Femur (tissue), 1 donor: ENCODE measurements around the gene ATP6V0E2.
"Not testable (repeated sequence)": the region's sequence is repeated elsewhere in the genome, so short reads cannot be mapped to it uniquely, and the experiment has no call there.

Experiments
- DNase-seq: peaks from one replicate; pipeline ENCODE4 v3.0.0-alpha.2; 2017

Gene ATP6V0E2

DNA sequence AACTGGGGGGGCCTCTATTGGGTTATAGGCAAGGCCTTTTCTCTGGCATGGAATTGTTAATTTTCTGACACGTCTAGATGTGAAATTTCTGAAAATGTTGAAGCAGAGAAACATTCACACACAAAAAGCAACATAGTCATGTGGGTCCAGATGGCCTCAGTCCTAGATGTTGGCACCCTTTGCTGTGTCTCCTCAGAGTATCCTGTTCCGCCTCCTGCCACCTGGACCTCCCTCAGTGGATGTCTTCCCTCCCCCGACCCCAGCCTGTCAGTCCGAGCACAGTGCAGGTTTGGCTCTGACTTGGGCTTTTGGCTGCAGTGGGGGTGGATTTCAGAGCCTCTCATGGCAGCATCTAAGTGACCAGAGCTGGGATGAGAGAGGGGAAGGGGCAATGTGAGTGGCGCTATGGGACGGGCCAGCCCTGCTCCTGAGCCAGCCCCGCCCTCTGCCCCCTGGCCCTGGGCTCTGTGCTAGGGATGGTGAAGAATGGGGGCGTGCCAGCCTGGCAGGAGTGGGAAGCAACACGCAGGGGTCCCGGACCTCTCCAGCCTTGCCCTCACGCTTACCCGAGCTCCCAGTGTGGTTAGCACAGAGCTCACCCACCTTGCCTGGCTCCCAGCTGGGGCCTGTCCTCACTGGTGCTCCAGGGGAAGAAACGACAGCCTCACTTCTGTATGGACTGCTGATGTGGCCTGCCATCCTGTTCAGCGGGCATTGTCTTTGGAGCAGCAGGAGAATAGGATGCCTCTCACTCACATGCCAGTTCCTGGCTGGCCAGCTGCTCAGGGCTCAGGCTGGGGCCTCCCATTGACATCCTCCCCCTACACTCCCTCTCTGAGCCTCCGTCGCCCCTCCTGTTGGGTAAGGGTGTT, 6.2 kb downstream of the ATP6V0E2 start:
- DNase-seq: peak; percentile 15

DNA sequence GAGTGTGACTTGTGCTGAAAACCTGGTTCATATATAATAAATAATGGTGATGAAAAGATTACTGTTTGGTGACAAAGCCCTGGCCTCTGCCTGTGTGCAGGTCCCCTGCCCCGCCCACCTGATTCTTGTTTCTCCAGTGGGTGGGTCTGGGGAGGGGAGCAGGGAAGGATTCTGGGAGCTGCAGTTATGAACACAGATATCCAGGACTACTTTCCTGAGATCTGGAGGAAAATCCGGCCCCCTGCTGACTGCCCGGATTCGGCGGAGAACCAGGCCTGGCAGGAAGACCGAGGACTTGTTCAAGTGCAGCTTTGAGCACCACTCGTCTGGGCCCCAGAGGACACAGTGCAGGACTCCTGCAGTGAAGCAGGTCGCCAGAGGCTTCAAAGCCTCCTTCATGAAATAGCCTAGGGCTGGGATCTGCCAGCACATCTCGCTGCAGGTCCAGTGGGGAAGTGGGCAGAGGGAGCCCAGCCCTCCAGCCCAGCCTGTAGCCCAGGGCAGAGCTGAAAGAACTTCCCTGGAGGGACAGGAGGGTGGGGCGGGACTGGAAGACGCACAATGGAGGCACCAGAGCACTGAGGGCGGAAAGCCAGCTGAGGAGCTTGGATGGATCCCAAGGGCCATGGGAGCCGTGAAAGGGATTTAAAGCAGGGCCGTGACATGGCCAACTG, 7.0 kb downstream of the ATP6V0E2 start:
- no peak for DNase-seq

DNA sequence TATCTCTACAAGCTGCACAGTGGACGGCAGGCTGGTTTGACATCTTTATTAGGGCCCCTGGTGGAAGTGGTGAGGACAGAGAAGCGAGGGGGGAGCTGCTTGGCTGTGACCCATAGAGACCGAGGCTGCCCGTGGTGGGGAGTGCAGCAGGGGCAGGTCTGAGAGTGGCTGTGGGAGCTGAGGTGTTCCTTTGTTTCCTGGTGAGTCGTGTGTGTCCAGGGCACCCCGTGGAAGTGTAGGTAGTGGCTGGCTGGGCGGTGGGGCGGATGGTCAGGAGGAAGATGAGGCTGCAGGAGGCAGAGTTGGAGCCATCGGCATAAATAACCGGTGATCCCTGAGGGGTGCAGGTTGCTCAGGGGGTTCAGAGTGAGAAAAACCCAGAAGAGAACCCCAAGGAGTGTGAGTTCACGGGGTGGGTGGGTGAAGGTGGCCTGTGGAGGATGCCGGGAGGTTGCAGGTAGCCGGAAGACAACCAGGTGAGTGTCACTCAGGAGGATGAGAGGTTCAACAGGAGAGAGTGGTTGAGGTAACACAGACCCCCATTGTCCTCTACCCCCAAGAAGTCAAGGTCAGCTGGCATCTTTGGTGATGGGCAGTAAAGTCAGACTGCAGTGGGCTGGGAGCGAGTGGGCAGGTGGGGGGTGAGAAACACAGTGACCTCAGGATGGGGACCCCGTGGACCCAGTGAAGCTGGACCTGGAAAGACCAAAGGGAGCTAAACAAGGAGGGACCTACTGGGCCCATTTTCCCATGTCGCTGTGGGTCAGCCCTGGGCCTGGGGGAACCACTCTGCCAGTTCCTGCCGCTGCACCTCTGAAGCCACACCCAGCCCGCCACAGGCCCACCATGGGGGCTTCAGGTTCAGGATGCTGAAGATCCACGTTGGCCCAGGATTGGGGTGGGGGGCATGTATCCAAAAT, 7.8 kb downstream of the ATP6V0E2 start:
- peak; percentile 14 for DNase-seq

DNA sequence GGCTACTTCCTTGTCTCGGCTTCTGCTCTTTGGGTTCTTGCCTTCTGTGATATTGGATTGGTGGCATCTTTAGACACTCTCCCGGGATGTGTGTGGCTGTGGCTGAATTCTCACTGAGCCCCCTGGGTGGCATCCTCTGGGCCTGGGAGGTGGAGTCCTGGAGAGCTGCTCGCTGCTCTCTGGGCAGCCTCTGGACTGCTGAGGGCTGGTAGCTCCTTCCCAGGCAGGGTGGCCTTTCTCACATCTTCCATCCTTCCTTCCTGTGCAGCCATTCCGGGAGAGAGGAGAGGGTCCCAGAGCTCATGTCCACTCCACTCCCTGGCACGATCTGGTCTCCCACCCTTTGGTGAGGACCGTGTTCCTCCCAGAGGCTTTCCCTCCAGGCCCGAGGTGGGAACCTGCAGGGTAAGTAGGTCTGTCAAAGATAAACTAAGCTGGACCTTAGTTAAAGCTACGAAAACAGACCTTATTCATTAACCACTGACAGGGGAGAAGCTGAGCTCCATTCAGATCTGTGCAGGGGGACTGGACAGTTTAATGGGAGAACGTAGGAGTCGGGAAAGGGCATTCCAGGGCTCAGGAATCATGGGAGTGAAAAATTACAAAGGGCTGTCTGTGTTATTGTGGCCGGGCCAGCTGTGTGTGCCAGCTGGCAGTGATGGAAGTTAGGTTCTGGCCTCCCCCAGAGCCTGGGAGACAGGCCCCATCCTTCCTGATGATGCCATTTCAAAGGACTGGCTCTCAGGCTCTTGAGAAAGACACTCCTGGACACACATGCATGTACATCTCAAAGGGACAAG, 8.7 kb downstream of the ATP6V0E2 start:
- DNase-seq: peak; percentile 19

- peak; percentile 8 for DNase-seq
Observed at GRCh38 chr7:149883048-149883438, 9.3 kb downstream of the ATP6V0E2 start.

- DNase-seq: peak; percentile 51
Observed at GRCh38 chr7:149883452-149883861, 9.7 kb downstream of the ATP6V0E2 start.

- peak; percentile 15 for DNase-seq
Observed at GRCh38 chr7:149884016-149884415, 10.2 kb downstream of the ATP6V0E2 start.

- DNase-seq: peak; percentile 32
Observed at GRCh38 chr7:149884541-149884940, 10.8 kb downstream of the ATP6V0E2 start.

DNA sequence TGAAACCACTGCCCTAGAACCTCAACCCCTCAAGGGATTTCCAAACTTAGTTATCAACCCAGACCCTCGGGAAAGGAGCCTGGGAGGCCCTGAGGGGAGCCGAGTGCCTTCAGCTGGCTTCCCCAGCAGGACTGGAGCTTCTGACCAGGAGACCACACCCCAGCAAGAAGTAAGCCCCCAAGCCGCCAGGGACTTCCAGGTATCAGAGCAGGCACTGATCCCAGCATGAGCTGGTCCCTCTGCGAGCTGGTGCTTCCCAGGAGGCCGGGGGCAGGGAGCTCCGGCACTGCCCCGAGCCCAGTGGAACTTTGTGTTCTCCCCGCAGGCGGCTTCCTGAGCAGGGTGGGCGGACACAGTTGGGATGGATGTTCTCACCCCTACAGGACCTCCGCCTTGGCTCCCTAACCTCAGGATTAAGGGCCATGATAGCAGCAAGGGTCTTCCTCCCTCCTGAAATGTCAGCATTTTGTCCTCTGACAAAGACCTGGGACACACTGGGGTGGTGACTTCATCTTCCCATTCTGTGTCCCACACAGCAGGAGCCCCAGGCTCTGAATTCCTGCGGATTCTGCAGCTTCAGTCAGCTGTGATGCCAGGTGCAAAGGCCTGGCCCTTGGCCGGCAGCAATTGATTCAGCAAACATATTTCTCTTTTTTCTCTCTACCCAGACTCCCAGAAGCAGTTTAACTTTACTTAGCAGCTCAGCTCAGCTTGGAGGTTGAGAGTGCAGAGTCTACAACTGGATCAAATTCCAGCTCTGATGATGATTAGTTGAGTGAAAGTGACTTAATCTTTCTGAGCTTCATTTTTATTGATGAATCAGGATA, 11.6 kb downstream of the ATP6V0E2 start:
- peak; percentile 70 for DNase-seq

DNA sequence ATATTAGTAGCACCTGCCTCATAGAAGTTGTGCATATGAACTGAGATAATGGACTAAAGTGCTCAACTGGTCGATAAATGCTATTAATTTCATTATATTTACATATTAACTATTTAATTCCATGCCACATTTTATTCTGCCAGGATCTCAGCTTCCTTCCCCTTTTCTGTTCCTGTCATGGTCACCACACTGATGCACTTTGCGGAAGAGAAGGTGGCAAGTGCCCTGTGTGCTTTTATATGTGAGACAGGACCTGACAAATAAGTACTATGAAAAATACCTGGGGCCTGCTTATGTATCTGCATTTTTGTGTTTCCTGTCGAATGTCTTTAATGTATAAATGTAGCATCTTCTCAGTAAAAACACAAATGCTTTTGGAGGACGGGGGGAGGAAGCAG, 12.2 kb downstream of the ATP6V0E2 start:
- no peak for DNase-seq

- no peak for DNase-seq
Observed at GRCh38 chr7:149887311-149887710, 13.5 kb downstream of the ATP6V0E2 start.

DNA sequence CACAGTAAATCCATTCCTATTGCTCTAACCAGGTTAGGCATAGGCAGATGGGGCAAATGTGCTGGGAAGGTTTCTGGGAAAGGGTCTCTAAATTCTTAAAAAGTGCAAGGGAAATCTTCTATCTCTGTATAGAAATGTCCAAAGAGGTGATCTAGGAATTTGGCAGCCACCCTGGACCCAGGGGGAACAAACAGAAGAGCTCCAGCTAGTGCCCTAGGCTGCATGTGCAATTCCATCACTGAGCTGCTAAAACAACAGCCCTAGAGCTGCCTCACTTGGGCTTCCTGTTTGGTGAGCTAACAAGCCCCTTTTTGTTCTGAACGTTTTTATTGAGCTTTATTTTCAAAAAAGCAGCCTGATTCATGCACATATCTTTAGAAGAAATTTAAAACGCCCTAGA, 16.9 kb downstream of the ATP6V0E2 start:
- DNase-seq: not testable (repeated sequence)

GRCh38 chr7:149894957-149895356, 21.2 kb downstream of the ATP6V0E2 start:
- not testable (repeated sequence) for DNase-seq

DNA sequence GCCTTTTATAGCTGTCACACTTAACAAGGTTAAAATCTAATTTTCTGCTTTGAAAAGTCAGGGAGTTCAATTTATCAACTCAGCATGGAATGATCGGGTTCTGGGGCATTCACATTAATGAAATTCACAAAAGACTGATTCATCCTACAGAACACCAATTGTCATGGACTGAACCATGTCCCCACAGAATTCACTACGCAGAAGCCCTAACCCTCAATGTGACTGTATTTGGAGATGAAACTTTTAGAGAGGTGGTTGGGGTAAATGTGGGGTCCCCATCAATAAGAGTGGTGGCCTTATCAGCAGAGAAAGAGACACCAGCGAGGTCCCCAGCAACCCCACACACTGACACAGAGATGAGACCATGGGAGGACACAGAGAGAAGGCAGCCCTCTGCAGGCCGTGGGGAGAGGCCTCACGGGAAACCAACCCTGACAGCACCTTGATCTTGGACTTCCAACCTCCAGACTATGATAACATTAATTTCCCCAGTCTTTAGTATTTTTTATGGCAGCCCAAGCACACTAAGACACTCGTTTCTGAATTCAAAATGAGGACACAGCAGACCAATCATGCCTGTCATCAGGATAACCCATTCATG, 34.1 kb downstream of the ATP6V0E2 start:
- not testable (repeated sequence) for DNase-seq

GRCh38 chr7:149910219-149910618, 36.5 kb downstream of the ATP6V0E2 start:
- not testable (repeated sequence) for DNase-seq

- not testable (repeated sequence) for DNase-seq
Observed at GRCh38 chr7:149912126-149912525, 38.4 kb downstream of the ATP6V0E2 start.

- DNase-seq: not testable (repeated sequence)
Observed at GRCh38 chr7:149926414-149926813, 52.6 kb downstream of the ATP6V0E2 start.
